ENCODE data around the gene PPM1A.

PPM1A gene

GRCh38 chr14:60240139-60240856 is 8.7 kb upstream of the PPM1A start:
- Histone ChIP-seq H3K27ac (no peak overlapping the region), H3K9me3 (ENCODE audit: severe bottlenecking) (no peaks in the 10 kb centered on the region), H3K4me3 (ENCODE audit: low read depth, low read length) (no peak overlapping the region), H3K36me3 (no peaks in the 10 kb centered on the region), H3K27me3 (ENCODE audit: insufficient read depth, low read depth, severe bottlenecking) (no peaks in the 10 kb centered on the region)
- no peak for DNase-seq
- no peak for TF ChIP-seq CTCF (IDR thresholded peaks at IDR 0.05; ENCODE audit: low read depth, low read length)

- H3K36me3 ChIP-seq = no peaks in the 10 kb centered on the region
- H3K4me3 ChIP-seq (ENCODE audit: low read depth, low read length) = no peak overlapping the region
- DNase-seq = no peak
- no peak for TF ChIP-seq CTCF (IDR thresholded peaks at IDR 0.05; ENCODE audit: low read depth, low read length)
- no peaks in the 10 kb centered on the region for H3K9me3 ChIP-seq (ENCODE audit: severe bottlenecking)
- no peaks in the 10 kb centered on the region for H3K27me3 ChIP-seq (ENCODE audit: insufficient read depth, low read depth, severe bottlenecking)
- no peak overlapping the region for H3K27ac ChIP-seq
These were observed 7.9 kb upstream of the PPM1A start for GRCh38 chr14:60241091-60241490.

GRCh38 chr14:60242429-60242828 is 6.6 kb upstream of the PPM1A start:
- H3K27ac ChIP-seq = no peak overlapping the region
- H3K27me3 ChIP-seq (ENCODE audit: insufficient read depth, low read depth, severe bottlenecking) = no peaks in the 10 kb centered on the region
- H3K9me3 ChIP-seq (ENCODE audit: severe bottlenecking) = no peaks in the 10 kb centered on the region
- H3K36me3 ChIP-seq = no peaks in the 10 kb centered on the region
- no peak overlapping the region for H3K4me3 ChIP-seq (ENCODE audit: low read depth, low read length)
- no peak for TF ChIP-seq CTCF (IDR thresholded peaks at IDR 0.05; ENCODE audit: low read depth, low read length)
- no peak for DNase-seq

GRCh38 chr14:60245380-60246177 is 3.4 kb upstream of the PPM1A start:
- TF ChIP-seq CTCF (IDR thresholded peaks at IDR 0.05; ENCODE audit: low read depth, low read length) = no peak
- Histone ChIP-seq H3K36me3 (peaks cover 3% of the 10 kb centered on the region; the same call in 1 of the 2 replicates), H3K27me3 (ENCODE audit: insufficient read depth, low read depth, severe bottlenecking) (no peaks in the 10 kb centered on the region), H3K4me3 (ENCODE audit: low read depth, low read length) (no peak overlapping the region), H3K27ac (peak overlapping the region; percentile 25), H3K9me3 (ENCODE audit: severe bottlenecking) (no peaks in the 10 kb centered on the region)
- peak; percentile 82 for DNase-seq

GRCh38 chr14:60247994-60248696 is 876 bp upstream of the PPM1A start:
- peak; percentile 90 for DNase-seq
- no peaks in the 10 kb centered on the region for H3K9me3 ChIP-seq (ENCODE audit: severe bottlenecking)
- H3K27me3 ChIP-seq (ENCODE audit: insufficient read depth, low read depth, severe bottlenecking) = no peaks in the 10 kb centered on the region
- no peak for TF ChIP-seq CTCF (IDR thresholded peaks at IDR 0.05; ENCODE audit: low read depth, low read length)
- peak overlapping the region; percentile 80 for H3K4me3 ChIP-seq (ENCODE audit: low read depth, low read length)
- peaks cover 10% of the 10 kb centered on the region for H3K36me3 ChIP-seq
- peak overlapping the region; percentile 99 for H3K27ac ChIP-seq
